Glutamatergic neuron (in vitro differentiated cells): ENCODE measurements around the gene CAPN13. TPM values are rescaled to one million over a fixed set of nuclear protein-coding genes. Genes with fewer than 3 reads are reported as not detected.

Experiments
- DNase-seq: peaks from one replicate; pipeline ENCODE4 v3.0.0; 2022
- H3K27ac Mint-ChIP-seq: one replicate; pipeline ENCODE4 v1.8.0; 2020; ENCODE audit warnings: mild to moderate bottlenecking, mixed read lengths, inconsistent platforms; ENCODE audit not compliant: unreplicated experiment
- H3K27me3 Mint-ChIP-seq: one replicate; pipeline ENCODE4 v1.8.0; 2020; ENCODE audit warnings: mild to moderate bottlenecking, moderate library complexity, mixed read lengths, inconsistent platforms; ENCODE audit not compliant: unreplicated experiment
- H3K36me3 Mint-ChIP-seq: one replicate; pipeline ENCODE4 v1.8.0; 2020; ENCODE audit warnings: mild to moderate bottlenecking, mixed read lengths, inconsistent platforms; ENCODE audit not compliant: unreplicated experiment
- H3K4me1 Mint-ChIP-seq: one replicate; pipeline ENCODE4 v1.8.0; 2020; ENCODE audit warnings: mild to moderate bottlenecking, low read depth, mixed read lengths, inconsistent platforms; ENCODE audit not compliant: unreplicated experiment
- H3K4me3 Mint-ChIP-seq: one replicate; pipeline ENCODE4 v1.8.0; 2020; ENCODE audit warnings: mild to moderate bottlenecking, mixed read lengths, inconsistent platforms; ENCODE audit not compliant: unreplicated experiment
- H3K9me3 Mint-ChIP-seq: one replicate; pipeline ENCODE4 v1.8.0; 2020; ENCODE audit warnings: mild to moderate bottlenecking, moderate library complexity, mixed read lengths, inconsistent platforms; ENCODE audit not compliant: unreplicated experiment
- CTCF ChIP-seq: fragments of 200-600 bp; sonication (generic); IDR thresholded peaks from one replicate; pipeline ENCODE4 v1.5.0; 2021; ENCODE audit not compliant: partially characterized antibody, unreplicated experiment
- long read RNA-seq: library from polyadenylated mRNA; unstranded; transcript quantifications from one replicate; pipeline ENCODE4 v2.0.0, GENCODE V29; 2020; ENCODE audit not compliant: unreplicated experiment
- total RNA-seq: library from RNA; stranded (reverse); fragmentation: NEBNext Ultra II Directional; extraction: Animal tissue kit (Norgen Biotek cat#: 25700); gene quantifications from one replicate; pipeline ENCODE4 v1.2.1, GENCODE V29; 2021; ENCODE audit not compliant: unreplicated experiment

CAPN13 gene
- total RNA-seq = not detected
- long read RNA-seq = 0 reads

- no peak within 1 kb of the TSS for H3K4me3 Mint-ChIP-seq
- TF ChIP-seq CTCF = no peak
- no peaks in the 10 kb centered on the region for H3K9me3 Mint-ChIP-seq
- no peaks in the 10 kb centered on the region for H3K36me3 Mint-ChIP-seq
- DNase-seq = no peak
- no peaks in the 10 kb centered on the region for H3K27me3 Mint-ChIP-seq
- no peak within 1 kb of the TSS for H3K27ac Mint-ChIP-seq
- no peaks in the 10 kb centered on the region for H3K4me1 Mint-ChIP-seq
These were observed at the start of gene CAPN13 for GRCh38 chr2:30807249-30807648. TSS of gene CAPN13 (minus strand) at chr2:30807446. CDS start at chr2:30787325, 20,121 bp downstream.

- Mint-ChIP-seq H3K9me3 (peaks cover 9% of the 10 kb centered on the region), H3K36me3 (peaks cover 14% of the 10 kb centered on the region), H3K4me1 (no peaks in the 10 kb centered on the region), H3K27ac (no peak overlapping the region), H3K4me3 (no peak overlapping the region), H3K27me3 (peaks cover 1% of the 10 kb centered on the region)
- DNase-seq = no peak
- no peak for TF ChIP-seq CTCF
These were observed 40.6 kb upstream of the CAPN13 start for GRCh38 chr2:30847841-30848240.

GRCh38 chr2:30847329-30847728 lies 40.1 kb upstream of the CAPN13 start:
- TF ChIP-seq CTCF = no peak
- Mint-ChIP-seq H3K4me1 (no peaks in the 10 kb centered on the region), H3K27me3 (peaks cover 1% of the 10 kb centered on the region), H3K27ac (no peak overlapping the region), H3K36me3 (peaks cover 14% of the 10 kb centered on the region), H3K4me3 (no peak overlapping the region), H3K9me3 (peaks cover 9% of the 10 kb centered on the region)
- no peak for DNase-seq

GRCh38 chr2:30828586-30828985 lies 21.3 kb upstream of the CAPN13 start:
- peaks cover 11% of the 10 kb centered on the region for H3K9me3 Mint-ChIP-seq
- no peak overlapping the region for H3K27ac Mint-ChIP-seq
- TF ChIP-seq CTCF = no peak

GRCh38 chr2:30826916-30827315 lies 19.7 kb upstream of the CAPN13 start:
- peaks cover 12% of the 10 kb centered on the region for H3K36me3 Mint-ChIP-seq
- peaks cover 5% of the 10 kb centered on the region for H3K4me1 Mint-ChIP-seq
- DNase-seq = no peak
- no peak overlapping the region for H3K27ac Mint-ChIP-seq
- H3K27me3 Mint-ChIP-seq = no peaks in the 10 kb centered on the region
- no peak overlapping the region for H3K4me3 Mint-ChIP-seq
- H3K9me3 Mint-ChIP-seq = peaks cover 11% of the 10 kb centered on the region
- no peak for TF ChIP-seq CTCF

More at GRCh38 chr2:30828586-30828985, 21.3 kb upstream of the CAPN13 start:
- Mint-ChIP-seq H3K27me3 (no peaks in the 10 kb centered on the region), H3K4me3 (no peak overlapping the region), H3K36me3 (peaks cover 12% of the 10 kb centered on the region), H3K4me1 (peaks cover 3% of the 10 kb centered on the region)
- DNase-seq = no peak
